NOMO-1 (cell line): ENCODE data around the gene DMD.

Source experiments
- DNase-seq, 2 experiments: peaks; one replicate each; lab custom pipeline; 2025; ENCODE audit not compliant: unreplicated experiment in 2 of 2; lab: John Stamatoyannopoulos, UW

Gene DMD

GRCh38 chrX:31112226-31112999, 2098.9 kb downstream of the DMD start:
- no peak for DNase-seq

GRCh38 chrX:31110657-31111056, 2100.7 kb downstream of the DMD start:
- DNase-seq = no peak

GRCh38 chrX:31099536-31100090, 2111.7 kb downstream of the DMD start:
- peak in 1 of 2 experiments; percentile 23 for DNase-seq

GRCh38 chrX:31098079-31098478, 2113.3 kb downstream of the DMD start:
- no peak for DNase-seq

- no peak for DNase-seq
Measured at GRCh38 chrX:31093639-31093975, 2117.7 kb downstream of the DMD start.

- DNase-seq = no peak
Measured at GRCh38 chrX:31092970-31093638, 2118.2 kb downstream of the DMD start.

- DNase-seq = no peak
Measured at GRCh38 chrX:31092476-31092875, 2118.9 kb downstream of the DMD start.

- DNase-seq = no peak
Measured at GRCh38 chrX:31091819-31092218, 2119.5 kb downstream of the DMD start.

- no peak for DNase-seq
Measured at GRCh38 chrX:31074522-31074921, 2136.8 kb downstream of the DMD start.

- DNase-seq = no peak
Measured at GRCh38 chrX:31071725-31072124, 2139.6 kb downstream of the DMD start, which contains the start of gene FTHL17. FTHL17 (minus strand) TSS chrX:31072041; CDS start chrX:31071953, 88 bp downstream.

- no peak for DNase-seq
Measured at GRCh38 chrX:31071262-31071661, 2140.1 kb downstream of the DMD start.

- no peak for DNase-seq
Measured at GRCh38 chrX:31070057-31070468, 2141.3 kb downstream of the DMD start.
